CD4-positive, alpha-beta memory T cell (primary cell): ENCODE results near the gene SERGEF. TPM values are rescaled to one million over a fixed set of nuclear protein-coding genes. Genes with fewer than 3 reads are reported as not detected.
A peak's percentile ranks its signal among the peaks of the same experiment; 100 is the strongest.

ENCODE experiments used
- CTCF ChIA-PET: fragments of 350-600 bp; sonication (Branson Sonifier 250); formaldehyde crosslinking; loops from one replicate; lab custom pipeline; 2021; ENCODE audit warnings: inconsistent platforms; ENCODE audit not compliant: partially characterized antibody; lab: Charles Lee
- POLR2A ChIA-PET: fragments of 350-600 bp; sonication (Branson Sonifier 250); formaldehyde crosslinking; loops from one replicate; lab custom pipeline; 2021; ENCODE audit not compliant: partially characterized antibody; lab: Charles Lee
- DNase-seq, 5 donors: peaks; one replicate each; pipeline versions ENCODE4 v3.0.0 to v3.0.0-alpha.2; 2020 to 2022; ENCODE audit warnings: mixed read lengths in 1 of 5
- H3K27ac ChIP-seq: one replicate; pipeline ENCODE4 v1.7.0; 2013; ENCODE audit warnings: low read depth, low read length
- H3K27me3 ChIP-seq: 2 replicates; pipeline ENCODE4 v1.7.0; 2013; ENCODE audit warnings: mild to moderate bottlenecking, low read length, moderate library complexity; ENCODE audit not compliant: insufficient read depth
- H3K36me3 ChIP-seq: 2 replicates; pipeline ENCODE4 v1.7.0; 2013; ENCODE audit warnings: mild to moderate bottlenecking, low read length, moderate library complexity; ENCODE audit not compliant: insufficient read depth
- H3K4me1 ChIP-seq: 2 replicates; pipeline ENCODE4 v1.7.0; 2013; ENCODE audit warnings: mild to moderate bottlenecking, low read length, moderate library complexity; ENCODE audit not compliant: insufficient read depth
- H3K4me3 ChIP-seq, 2 donors: one replicate each; pipeline ENCODE4 v1.7.0; 2013; ENCODE audit warnings: low read length in 2 of 2, mild to moderate bottlenecking in 1 of 2
- H3K9me3 ChIP-seq, 2 donors: one replicate each; pipeline ENCODE4 v1.7.0; 2013; ENCODE audit warnings: low read length in 2 of 2, control low read depth in 1 of 2; ENCODE audit not compliant: control insufficient read depth in 1 of 2
- H3K27ac Mint-ChIP-seq, 7 donors: one replicate each; pipeline ENCODE4 v1.8.0; 2020 to 2021; ENCODE audit warnings: mixed read lengths in 7 of 7, mild to moderate bottlenecking in 6 of 7, inconsistent platforms in 3 of 7, moderate library complexity in 3 of 7
- H3K27me3 Mint-ChIP-seq, 2 donors: one replicate each; pipeline ENCODE4 v1.8.0; 2020 to 2021; ENCODE audit warnings: mixed read lengths in 2 of 2
- H3K36me3 Mint-ChIP-seq, 2 donors: one replicate each; pipeline ENCODE4 v1.8.0; 2020 to 2021; ENCODE audit warnings: mixed read lengths in 2 of 2, inconsistent platforms in 1 of 2, mild to moderate bottlenecking in 1 of 2
- H3K4me1 Mint-ChIP-seq, 4 donors: one replicate each; pipeline ENCODE4 v1.8.0; 2020 to 2021; ENCODE audit warnings: mixed read lengths in 4 of 4, mild to moderate bottlenecking in 1 of 4
- H3K4me3 Mint-ChIP-seq, 8 donors: one replicate each; pipeline ENCODE4 v1.8.0; 2020 to 2021; ENCODE audit warnings: mixed read lengths in 8 of 8, mild to moderate bottlenecking in 7 of 8, moderate library complexity in 6 of 8, inconsistent platforms in 3 of 8
- H3K9me3 Mint-ChIP-seq, 8 donors: one replicate each; pipeline ENCODE4 v1.8.0; 2020 to 2021; ENCODE audit warnings: mixed read lengths in 8 of 8, mild to moderate bottlenecking in 5 of 8, inconsistent platforms in 3 of 8, moderate library complexity in 1 of 8
- intact Hi-C: fragments of 100-400 bp; cut with micrococcal nuclease; formaldehyde crosslinking; loops from one replicate; pipeline ENCODE4 v1.15.1; 2023
- polyA plus RNA-seq, 2 donors: library from polyadenylated mRNA; unstranded; fragments of 300-500 nt; fragmentation: Illumina TruSeq; gene quantifications; one replicate each; pipeline ENCODE4 v1.2.3, GENCODE V29; 2021
- total RNA-seq, 2 experiments: library from RNA; stranded (reverse); gene quantifications; one replicate each; pipeline ENCODE4 v1.2.3, GENCODE V29; 2021

SERGEF gene
- total and polyA plus RNA-seq, 4 experiments from 2014 or later = 46.2 to 82.7 (median 63.7) TPM

DNA sequence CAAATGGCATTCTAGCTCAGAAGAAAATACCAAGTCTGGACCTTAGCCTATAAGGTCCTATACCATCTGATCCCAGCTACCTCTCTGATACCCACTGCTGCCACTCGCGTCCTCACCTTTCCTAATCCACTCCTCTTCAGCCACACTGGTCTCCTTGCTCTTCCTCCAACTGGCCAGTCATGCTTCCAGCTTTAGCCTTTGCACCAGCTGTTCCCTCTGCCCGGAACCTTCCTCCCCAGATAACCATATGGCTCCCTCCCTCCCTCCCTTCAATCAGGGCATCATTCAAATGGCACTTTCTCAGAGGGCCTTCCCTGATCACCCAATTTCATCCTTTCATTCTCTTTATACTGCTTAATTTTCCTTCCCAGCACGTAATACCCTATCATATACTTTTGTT is 210.4 kb downstream of the SERGEF start:
- Mint-ChIP-seq H3K4me3 (no peak overlapping the region), H3K9me3 (no peaks in the 10 kb centered on the region), H3K4me1 (peaks cover 0 to 4% (median 2%) of the 10 kb centered on the region in 4 donors), H3K27ac (peak overlapping the region in 1 of 7 donors; percentile 83), H3K36me3 (peaks cover 4 to 40% of the 10 kb centered on the region in 2 donors), H3K27me3 (no peaks in the 10 kb centered on the region)
- no peaks in the 10 kb centered on the region for H3K36me3 ChIP-seq
- POLR2A ChIA-PET = no interaction called here
- no peaks in the 10 kb centered on the region for H3K9me3 ChIP-seq
- no peak overlapping the region for H3K4me3 ChIP-seq
- intact Hi-C loops = no loop called here
- no peak for DNase-seq
- CTCF ChIA-PET = no interaction called here
- H3K27me3 ChIP-seq = no peaks in the 10 kb centered on the region
- H3K27ac ChIP-seq = no peak overlapping the region
- H3K4me1 ChIP-seq = no peaks in the 10 kb centered on the region

DNA sequence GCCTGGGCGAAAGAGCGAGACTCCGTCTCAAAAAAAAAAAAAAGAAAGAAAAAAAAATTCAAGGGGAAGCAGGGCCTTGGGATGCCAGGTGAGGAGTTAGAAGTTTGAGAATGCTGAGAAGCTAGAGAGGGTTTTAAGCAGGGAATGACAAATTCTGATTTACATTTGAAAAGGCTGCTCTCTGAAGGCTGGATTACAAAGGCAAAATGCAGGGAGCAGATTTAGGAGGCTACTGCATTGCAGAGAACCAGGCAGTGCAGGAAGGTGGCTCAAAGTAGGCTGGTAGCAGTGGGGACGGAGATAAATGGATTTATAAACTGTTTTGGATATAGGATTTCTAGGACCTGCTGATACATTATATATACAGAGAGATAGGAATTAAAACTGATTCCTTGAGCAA is 211.7 kb downstream of the SERGEF start:
- no peaks in the 10 kb centered on the region for H3K27me3 ChIP-seq
- H3K27ac Mint-ChIP-seq = no peak overlapping the region
- peaks cover 6 to 33% of the 10 kb centered on the region in 2 donors for H3K36me3 Mint-ChIP-seq
- intact Hi-C loops = no loop called here
- H3K27ac ChIP-seq = no peak overlapping the region
- CTCF ChIA-PET = no interaction called here
- no peaks in the 10 kb centered on the region for H3K4me1 ChIP-seq
- H3K27me3 Mint-ChIP-seq = no peaks in the 10 kb centered on the region
- no peak for DNase-seq
- H3K9me3 ChIP-seq = no peaks in the 10 kb centered on the region
- POLR2A ChIA-PET = no interaction called here
- H3K36me3 ChIP-seq = no peaks in the 10 kb centered on the region
- H3K4me3 Mint-ChIP-seq = no peak overlapping the region
- peaks cover 0 to 4% (median 2%) of the 10 kb centered on the region in 4 donors for H3K4me1 Mint-ChIP-seq
- no peaks in the 10 kb centered on the region for H3K9me3 Mint-ChIP-seq
- no peak overlapping the region for H3K4me3 ChIP-seq

DNA sequence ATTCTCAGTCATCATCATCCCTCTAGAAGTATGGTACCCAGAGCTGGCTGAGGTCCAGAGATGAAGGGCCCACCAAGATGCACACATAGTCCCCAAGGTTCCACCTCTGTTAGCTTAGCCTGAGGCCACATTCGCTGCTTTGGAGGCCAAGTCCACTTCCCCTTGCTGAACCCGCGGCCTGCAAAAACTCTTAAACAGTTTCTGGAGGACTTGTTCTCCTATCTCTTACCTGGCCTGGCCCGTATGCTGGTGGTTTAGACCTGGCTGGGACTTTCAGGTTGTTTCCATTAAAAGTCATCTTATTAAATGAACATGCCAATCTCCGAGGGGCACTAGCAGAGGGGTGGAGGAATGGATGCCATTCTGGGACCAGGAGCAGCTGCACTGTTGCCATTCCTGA is 213.7 kb downstream of the SERGEF start:
- H3K9me3 ChIP-seq = no peaks in the 10 kb centered on the region
- no peak overlapping the region for H3K27ac ChIP-seq
- ChIA-PET CTCF (no interaction called here), POLR2A (no interaction called here)
- no peak overlapping the region for H3K4me3 Mint-ChIP-seq
- no peaks in the 10 kb centered on the region for H3K36me3 ChIP-seq
- no peaks in the 10 kb centered on the region for H3K9me3 Mint-ChIP-seq
- no peak overlapping the region for H3K4me3 ChIP-seq
- peaks cover 6 to 20% of the 10 kb centered on the region in 2 donors for H3K36me3 Mint-ChIP-seq
- peaks cover 0 to 3% (median under 1%) of the 10 kb centered on the region in 4 donors for H3K4me1 Mint-ChIP-seq
- no peak for DNase-seq
- intact Hi-C loops = no loop called here
- H3K27ac Mint-ChIP-seq = no peak overlapping the region
- no peaks in the 10 kb centered on the region for H3K27me3 Mint-ChIP-seq
- H3K4me1 ChIP-seq = no peaks in the 10 kb centered on the region
- H3K27me3 ChIP-seq = no peaks in the 10 kb centered on the region

DNA sequence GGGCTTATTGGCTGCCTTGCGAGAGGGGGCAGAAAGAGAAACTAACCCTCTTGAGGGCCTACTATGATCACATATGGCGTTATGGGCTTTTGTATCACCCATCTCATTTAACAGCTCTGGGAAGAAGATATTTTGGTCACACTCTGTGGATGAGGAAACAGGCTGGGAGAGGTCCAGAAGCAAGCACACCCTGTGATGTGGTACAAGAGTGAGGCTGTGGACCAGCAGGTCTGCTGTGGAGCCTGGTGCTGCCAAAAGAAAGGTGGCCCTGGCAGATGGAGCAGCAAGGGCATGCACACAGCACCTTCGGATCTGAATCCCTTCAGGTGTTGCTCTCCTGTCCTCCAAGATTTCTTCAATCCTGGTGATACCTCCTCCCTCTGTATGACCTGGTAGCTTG is 214.1 kb downstream of the SERGEF start:
- Histone ChIP-seq H3K27me3 (no peaks in the 10 kb centered on the region), H3K4me1 (no peaks in the 10 kb centered on the region), H3K9me3 (no peaks in the 10 kb centered on the region), H3K36me3 (no peaks in the 10 kb centered on the region), H3K4me3 (no peak overlapping the region), H3K27ac (no peak overlapping the region)
- CTCF ChIA-PET = no interaction called here
- intact Hi-C loops = no loop called here
- DNase-seq = no peak
- H3K27me3 Mint-ChIP-seq = no peaks in the 10 kb centered on the region
- H3K4me3 Mint-ChIP-seq = no peak overlapping the region
- H3K36me3 Mint-ChIP-seq = peaks cover 6 to 20% of the 10 kb centered on the region in 2 donors
- no peak overlapping the region for H3K27ac Mint-ChIP-seq
- POLR2A ChIA-PET = no interaction called here
- peaks cover 0 to 3% (median under 1%) of the 10 kb centered on the region in 4 donors for H3K4me1 Mint-ChIP-seq
- H3K9me3 Mint-ChIP-seq = no peaks in the 10 kb centered on the region

DNA sequence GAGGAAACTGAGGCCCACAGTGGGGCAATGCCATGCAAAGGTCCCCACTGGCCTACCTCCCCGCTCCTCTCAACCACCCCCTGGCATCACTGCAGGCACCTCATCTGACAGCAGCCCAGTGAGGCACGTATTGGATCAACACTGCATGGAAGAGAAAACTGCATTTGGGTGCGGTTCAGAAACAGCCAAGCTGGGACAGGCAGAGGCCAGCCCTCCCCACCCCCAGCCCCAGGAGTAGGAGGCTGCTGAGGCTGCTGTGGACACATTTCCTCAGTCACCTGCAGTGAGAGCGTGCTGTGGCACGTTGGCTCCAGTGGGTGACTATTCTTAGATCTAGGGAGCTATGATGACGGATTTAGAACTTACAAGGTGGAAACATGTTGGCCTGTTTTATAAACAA is 214.6 kb downstream of the SERGEF start:
- Histone ChIP-seq H3K36me3 (no peaks in the 10 kb centered on the region), H3K4me3 (no peak overlapping the region), H3K27ac (no peak overlapping the region), H3K9me3 (no peaks in the 10 kb centered on the region), H3K27me3 (no peaks in the 10 kb centered on the region), H3K4me1 (no peaks in the 10 kb centered on the region)
- intact Hi-C loops = no loop called here
- Mint-ChIP-seq H3K4me1 (peaks cover 0 to 1% (median 0%) of the 10 kb centered on the region in 4 donors), H3K27ac (no peak overlapping the region), H3K36me3 (peaks cover 7 to 20% of the 10 kb centered on the region in 2 donors), H3K9me3 (no peaks in the 10 kb centered on the region), H3K27me3 (no peaks in the 10 kb centered on the region), H3K4me3 (no peak overlapping the region)
- ChIA-PET POLR2A (no interaction called here), CTCF (no interaction called here)
- DNase-seq = no peak

DNA sequence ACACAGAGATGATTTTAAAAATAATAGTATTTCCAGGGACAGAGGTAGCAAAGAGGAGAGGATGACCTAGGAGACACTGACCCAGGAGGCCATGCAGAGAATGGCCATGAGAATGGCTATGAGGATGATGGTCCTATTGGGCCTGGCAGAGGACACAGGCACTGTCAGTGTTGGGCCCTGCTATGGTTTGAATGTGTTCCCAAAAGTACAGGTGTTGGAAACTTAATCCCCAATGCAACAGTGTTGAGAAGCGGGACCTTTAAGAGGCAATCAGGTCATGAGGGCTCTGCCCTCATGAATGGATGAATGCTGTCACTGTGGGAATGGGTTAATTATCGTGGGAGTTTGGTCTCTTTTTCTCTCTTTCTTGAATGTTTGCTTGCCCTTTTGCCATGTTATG is 216.7 kb downstream of the SERGEF start:
- H3K4me3 Mint-ChIP-seq = no peak overlapping the region
- H3K4me3 ChIP-seq = no peak overlapping the region
- no peaks in the 10 kb centered on the region for H3K36me3 ChIP-seq
- ChIA-PET CTCF (no interaction called here), POLR2A (no interaction called here)
- no peak for DNase-seq
- no peak overlapping the region for H3K27ac ChIP-seq
- intact Hi-C loops = no loop called here
- H3K27me3 ChIP-seq = no peaks in the 10 kb centered on the region
- H3K36me3 Mint-ChIP-seq = peaks cover 3 to 20% of the 10 kb centered on the region in 2 donors
- no peaks in the 10 kb centered on the region for H3K4me1 ChIP-seq
- H3K4me1 Mint-ChIP-seq = no peaks in the 10 kb centered on the region
- no peak overlapping the region for H3K27ac Mint-ChIP-seq
- H3K9me3 Mint-ChIP-seq = no peaks in the 10 kb centered on the region
- H3K27me3 Mint-ChIP-seq = no peaks in the 10 kb centered on the region
- H3K9me3 ChIP-seq = no peaks in the 10 kb centered on the region

DNA sequence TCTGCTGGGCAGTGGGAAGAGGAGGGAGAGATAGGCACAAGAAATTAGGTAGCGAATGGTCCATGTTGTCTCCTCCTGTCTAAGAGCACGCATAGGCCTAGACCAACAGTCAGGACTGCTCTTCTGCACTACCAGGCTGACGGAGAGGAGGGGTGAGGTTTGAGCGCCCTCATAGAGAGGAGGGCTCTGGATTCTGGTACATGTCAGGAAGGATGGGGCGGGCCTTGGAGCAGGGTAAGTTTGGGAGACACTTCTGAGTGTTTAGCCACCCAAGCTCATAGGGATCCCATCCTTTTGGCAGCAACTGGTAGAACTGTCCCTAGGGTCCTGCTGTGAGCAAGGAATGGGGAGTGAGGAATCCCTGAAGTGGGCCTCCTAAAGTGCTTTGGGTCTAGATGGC is 217.9 kb downstream of the SERGEF start:
- H3K4me3 ChIP-seq = no peak overlapping the region
- ChIA-PET CTCF (no interaction called here), POLR2A (no interaction called here)
- Mint-ChIP-seq H3K4me1 (no peaks in the 10 kb centered on the region), H3K4me3 (no peak overlapping the region), H3K36me3 (peaks cover 3 to 17% of the 10 kb centered on the region in 2 donors), H3K27ac (peak overlapping the region in 1 of 7 donors; percentile 58), H3K27me3 (no peaks in the 10 kb centered on the region), H3K9me3 (no peaks in the 10 kb centered on the region)
- no peaks in the 10 kb centered on the region for H3K27me3 ChIP-seq
- DNase-seq = no peak
- no peaks in the 10 kb centered on the region for H3K9me3 ChIP-seq
- intact Hi-C loops = no loop called here
- H3K27ac ChIP-seq = no peak overlapping the region
- H3K36me3 ChIP-seq = no peaks in the 10 kb centered on the region
- no peaks in the 10 kb centered on the region for H3K4me1 ChIP-seq

DNA sequence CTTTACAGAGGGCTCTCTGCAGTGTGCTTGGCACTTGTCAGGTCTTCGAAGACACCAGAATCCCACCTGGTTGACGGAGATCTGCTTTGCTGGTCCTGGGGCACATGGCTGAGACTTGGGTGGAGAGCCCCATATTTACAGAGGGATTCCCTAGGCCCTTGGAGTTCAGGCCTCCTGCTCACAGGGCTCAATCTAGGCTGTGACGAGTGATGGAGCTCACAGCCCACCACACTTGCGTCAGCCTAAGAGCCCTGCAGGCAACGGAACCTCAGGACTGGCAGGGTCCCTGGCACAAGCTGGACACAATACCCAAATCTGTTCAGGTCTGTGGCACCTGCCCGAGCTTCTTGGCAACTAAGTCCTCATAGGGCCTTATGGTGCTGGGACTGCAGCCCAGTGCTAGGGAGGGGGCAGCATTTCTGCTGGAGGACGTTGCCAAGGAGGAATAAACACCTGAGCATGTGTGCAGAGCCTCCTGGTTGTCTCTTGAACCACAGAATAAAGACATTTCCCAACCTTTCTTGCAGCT is 219.1 kb downstream of the SERGEF start:
- Histone ChIP-seq H3K4me3 (no peak overlapping the region), H3K27ac (no peak overlapping the region), H3K27me3 (no peaks in the 10 kb centered on the region), H3K4me1 (no peaks in the 10 kb centered on the region), H3K9me3 (no peaks in the 10 kb centered on the region), H3K36me3 (no peaks in the 10 kb centered on the region)
- intact Hi-C loops = no loop called here
- Mint-ChIP-seq H3K27me3 (no peaks in the 10 kb centered on the region), H3K9me3 (no peaks in the 10 kb centered on the region), H3K4me3 (no peak overlapping the region), H3K27ac (no peak overlapping the region), H3K36me3 (peaks cover 7 to 20% of the 10 kb centered on the region in 2 donors), H3K4me1 (no peaks in the 10 kb centered on the region)
- CTCF ChIA-PET = no interaction called here
- DNase-seq = no peak
- POLR2A ChIA-PET = no interaction called here
